NCI-H1092 treated with DMSO at 0.1 percent for 48 hours (cell line): ENCODE results near the gene CYP2R1.
"Not testable (repeated sequence)": the region's sequence is repeated elsewhere in the genome, so short reads cannot be mapped to it uniquely, and the experiment has no call there.

Source experiments
- DNase-seq: peaks from one replicate; lab custom pipeline; 2025; lab: John Stamatoyannopoulos, UW

The CYP2R1 gene

DNA sequence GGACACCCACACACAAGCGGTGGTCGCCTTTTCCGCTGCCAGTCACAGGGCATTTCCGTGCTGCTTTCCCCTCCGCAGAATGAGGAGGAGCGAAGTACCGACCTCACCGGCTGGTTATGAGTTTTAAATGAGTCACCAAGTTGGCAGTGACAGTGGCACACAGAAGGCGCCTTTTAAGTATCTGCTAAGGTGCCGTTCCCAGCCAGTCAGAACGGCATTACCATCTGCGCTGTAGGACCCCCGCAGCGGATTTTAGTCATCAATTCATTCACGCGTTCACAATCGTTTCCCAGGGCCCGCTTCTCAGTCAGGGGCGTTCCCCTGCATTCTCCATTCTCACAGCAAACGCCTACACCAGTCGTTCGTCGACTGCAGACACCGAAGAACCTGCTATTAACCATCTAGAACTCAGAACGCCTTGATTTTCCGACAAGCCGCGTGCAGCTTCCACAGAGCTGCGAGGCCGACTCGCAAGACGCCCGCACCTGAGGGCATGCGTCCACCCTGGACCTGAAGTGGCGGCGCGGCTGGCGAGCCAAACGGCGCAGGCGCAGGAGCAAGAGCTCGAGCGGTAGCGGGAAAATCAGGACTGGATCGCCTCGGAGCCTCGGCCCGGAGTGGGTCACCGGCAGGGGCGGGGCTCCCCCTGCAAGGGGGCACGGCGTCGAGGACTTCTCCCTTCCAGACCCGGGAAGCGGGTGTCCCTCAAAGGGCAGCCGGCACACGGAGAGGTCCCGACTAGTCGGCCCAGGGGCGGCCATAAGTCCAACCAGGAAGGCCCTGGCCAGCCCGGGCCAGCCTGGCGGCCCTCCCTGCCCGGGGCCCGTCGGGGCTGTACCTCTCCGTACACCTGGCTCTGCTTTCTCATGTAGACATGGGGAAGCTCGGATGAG is 642 bp downstream of the CYP2R1 start:
- DNase-seq, result peak; percentile 89

DNA sequence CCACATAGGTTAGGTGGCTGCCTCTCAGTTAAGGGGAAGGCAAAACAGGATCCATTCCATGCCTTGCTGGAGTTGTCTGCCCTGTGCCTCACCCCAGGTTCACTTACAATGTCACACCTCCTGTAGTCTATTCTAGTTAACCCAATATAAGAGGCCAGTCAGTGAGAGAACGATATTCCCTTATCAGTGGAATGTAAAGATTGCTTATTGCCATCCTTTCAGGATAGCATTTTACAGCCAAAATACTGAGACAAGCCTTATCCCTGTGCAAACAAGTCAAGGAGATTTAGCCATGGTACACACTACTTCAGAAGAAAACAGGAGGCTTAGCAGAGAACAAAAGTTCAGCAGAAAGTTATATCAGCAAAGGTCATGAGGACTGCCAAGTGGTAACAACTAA is 5.5 kb downstream of the CYP2R1 start:
- no peak for DNase-seq

DNA sequence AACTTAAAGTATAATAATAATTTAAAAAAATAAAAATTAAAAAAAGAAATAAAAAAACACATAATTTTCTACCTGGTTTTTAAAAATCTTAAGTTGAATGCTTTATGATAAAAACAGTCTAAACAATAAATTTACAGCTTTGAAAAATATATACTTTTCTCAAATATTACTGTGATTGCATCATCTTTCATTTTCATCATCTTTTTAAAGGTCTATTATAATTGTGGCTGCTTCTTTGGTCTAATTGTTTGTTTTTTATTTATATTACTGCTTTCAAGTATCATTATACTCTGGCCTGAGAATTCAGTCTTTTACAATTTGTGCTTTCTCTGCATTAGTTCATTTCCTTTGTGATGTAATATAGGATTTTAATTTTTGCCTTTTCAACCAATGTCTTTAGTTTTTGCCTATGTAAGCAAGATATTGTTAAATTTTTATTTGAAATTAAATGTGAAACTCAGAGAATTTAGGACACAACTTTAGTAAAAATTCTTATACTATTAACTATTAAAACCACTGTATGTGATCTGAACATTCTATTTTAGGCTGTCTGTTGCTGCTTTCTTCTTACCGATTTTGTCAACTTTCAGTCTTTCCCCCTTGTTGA is 7.3 kb downstream of the CYP2R1 start:
- no peak for DNase-seq

DNA sequence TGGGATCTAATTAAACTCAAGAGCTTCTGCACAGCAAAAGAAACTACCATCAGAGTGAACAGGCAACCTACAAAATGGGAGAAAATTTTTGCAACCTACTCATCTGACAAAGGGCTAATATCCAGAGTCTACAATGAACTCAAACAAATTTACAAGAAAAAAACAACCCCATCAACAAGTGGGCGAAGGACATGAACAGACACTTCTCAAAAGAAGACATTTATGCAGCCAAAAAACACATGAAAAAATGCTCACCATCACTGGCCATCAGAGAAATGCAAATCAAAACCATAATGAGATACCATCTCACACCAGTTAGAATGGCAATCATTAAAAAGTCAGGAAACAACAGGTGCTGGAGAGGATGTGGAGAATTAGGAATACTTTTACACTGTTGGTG is 8.3 kb downstream of the CYP2R1 start:
- not testable (repeated sequence) for DNase-seq

DNA sequence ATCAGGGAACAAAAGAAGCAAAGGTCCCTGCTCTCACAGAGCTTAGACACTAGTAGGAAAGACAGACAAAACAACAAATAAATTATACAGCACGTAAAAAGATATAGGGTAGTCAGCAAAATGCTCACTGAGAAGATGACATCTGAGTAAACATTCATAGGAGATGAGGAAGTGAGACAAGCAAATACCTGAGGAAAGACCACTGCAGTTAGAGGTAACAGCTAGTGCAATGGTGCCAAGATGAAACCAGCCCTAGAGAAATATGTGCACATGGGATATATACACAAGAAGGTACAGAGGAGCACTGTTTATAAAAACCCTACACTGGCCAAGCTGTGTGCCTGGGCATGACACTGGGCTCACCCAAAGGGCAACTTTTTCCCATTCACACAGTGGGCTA is 9.8 kb downstream of the CYP2R1 start:
- DNase-seq, result no peak

DNA sequence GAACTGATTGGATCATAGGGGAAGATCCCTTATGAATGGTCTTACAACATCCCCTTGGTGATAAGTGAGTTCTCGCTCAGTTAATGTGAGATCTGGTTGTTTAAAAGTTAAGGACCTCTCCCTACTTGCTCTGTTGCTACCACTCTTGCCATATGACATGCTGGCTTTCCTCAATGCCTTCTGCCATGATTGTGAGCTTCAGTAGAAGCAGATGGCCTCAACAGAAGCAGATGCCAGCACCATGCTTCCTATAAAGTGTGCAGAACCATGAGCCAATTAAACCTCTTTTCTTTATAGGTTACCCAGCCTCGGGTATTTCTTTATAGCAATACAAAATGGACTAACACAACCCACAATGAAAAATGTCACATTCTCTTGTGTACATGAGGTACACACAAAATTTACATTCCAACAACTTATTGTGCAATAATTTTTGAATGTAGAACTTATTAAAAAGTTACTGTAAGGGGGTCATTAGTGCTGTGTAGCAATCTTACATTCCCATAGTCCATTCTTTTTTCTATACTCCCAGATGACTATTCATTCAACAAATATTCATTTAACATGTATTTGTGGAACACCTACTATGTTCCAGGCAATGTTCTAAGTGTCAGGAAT is 10.3 kb downstream of the CYP2R1 start:
- no peak for DNase-seq

DNA sequence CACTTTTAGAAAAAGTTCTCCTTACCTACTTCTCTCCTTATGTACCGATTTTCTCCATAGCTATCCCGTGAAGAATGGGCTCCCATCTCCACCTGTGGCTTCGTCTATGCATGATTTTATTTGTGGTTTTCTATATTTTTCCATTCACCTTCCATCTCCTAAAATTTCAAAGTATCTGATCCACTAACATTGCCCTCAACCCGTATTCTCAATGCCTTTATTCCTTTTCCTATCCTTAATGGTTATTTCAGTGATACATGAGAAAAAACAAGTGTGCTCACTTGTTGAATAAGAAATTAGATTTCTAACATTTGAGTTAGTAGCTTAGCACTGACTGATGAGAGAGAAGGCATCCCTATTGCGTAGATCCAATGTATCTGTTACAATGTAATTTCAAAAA is 16.9 kb downstream of the CYP2R1 start:
- no peak for DNase-seq

DNA sequence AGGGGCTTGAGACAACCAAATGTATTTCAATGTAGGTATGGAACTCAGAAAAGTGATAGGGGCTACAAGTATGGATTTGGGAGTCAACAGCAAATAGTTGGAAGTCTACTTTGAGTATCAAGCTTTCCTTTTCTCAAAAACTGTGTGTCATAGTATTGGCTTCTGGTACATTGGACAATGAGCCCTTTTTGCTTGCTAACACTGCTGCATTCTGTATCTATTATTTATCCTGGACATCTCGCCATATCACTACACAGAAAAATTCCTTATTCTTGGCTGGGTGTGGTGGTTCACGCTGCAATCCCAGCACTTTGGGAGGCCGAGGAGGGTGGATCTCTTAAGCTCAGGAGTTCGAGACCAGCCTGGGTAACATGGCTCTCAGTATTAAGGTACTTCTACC is 18.4 kb downstream of the CYP2R1 start:
- DNase-seq, result no peak

DNA sequence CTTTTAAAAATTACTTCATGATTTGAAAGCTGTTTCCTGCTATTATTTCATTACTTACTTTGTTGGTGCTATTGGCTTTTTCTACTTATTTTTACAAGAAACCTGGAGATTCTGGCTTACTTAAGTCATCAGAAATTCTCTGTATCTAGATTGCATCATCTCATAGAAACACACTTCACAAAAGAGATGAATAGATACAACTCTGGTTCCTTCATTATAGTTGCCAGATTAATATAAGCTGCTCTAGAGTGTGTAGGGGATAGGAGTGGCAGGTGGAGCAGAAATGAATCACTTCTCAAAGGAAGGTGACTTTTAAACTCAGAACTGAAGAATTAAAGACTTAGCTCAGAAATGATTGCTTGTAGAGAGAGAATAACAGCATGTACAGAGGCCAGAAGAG is 20.0 kb downstream of the CYP2R1 start:
- DNase-seq, result no peak

DNA sequence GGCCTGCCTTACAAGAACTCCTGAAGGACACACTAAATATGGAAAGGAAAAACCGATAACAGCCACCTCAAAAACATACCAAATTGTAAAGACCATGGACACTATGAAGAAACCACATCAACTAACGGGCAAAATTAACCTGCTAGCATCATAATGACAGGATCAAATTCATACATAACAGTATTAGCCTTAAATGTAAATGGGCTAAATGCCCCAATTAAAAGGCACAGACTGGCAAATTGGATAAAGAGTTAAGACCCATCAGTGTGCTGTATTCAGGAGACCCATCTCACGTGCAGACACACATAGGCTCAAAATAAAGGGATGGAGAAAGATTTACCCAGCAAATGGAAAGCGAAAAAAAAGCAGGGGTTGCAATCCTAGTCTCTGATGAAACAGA is 28.3 kb downstream of the CYP2R1 start:
- not testable (repeated sequence) for DNase-seq

DNA sequence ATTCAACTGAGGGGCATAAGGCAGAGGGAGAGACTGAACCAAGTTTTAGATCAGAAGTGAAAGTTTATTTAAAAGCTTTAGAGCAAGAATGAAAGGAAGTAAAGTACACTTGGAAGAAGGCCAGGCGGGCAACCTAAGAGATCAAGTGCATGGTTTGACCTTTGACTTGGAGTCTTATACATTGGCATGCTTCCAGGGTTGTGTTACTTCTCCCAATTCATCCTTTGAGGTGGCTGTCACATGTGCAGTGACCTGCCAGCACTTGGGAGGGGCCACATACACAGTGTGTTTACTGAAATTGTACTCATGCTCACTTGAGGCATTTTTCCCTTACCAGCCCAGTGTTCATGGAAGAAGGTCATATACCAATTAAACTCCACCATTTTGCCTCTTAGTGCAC is 30.4 kb downstream of the CYP2R1 start:
- DNase-seq, result no peak

DNA sequence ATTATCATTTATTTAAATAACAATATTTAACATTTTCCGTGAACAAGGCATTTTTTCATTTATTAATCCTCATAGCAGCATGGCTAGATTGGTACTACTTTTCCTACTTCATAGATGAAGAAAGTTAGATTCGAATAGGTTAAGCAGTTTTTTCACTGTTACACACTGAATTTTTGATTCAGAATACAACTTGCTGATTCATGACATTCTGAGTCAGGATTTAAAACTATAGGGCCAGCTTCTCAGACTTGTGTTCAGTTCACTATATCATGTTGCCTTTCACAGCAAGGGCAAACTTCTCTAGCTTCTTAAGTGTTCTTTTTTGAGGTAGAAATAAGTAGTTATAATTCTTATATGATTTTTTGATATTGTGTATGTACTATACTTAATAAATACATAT is 31.5 kb downstream of the CYP2R1 start:
- DNase-seq, result no peak

DNA sequence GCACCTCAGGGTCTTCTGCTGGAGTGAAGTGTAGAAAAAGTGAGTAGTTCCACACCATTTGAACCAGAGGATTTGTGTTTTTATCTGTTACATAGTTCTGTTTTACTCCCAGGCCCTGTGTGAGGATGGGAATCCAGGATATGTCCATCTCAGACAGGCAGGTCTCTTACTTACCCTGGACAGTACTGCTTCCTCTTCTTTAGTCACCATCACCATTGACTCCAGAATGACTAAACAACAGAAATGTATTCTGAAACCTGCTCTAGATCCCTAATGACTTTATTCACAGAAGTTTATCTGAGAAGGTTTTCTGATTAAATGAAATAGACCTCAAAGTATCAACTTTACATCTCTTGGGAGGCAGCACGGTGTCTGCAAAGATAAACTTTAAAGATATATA is 33.6 kb downstream of the CYP2R1 start:
- DNase-seq, result no peak

DNA sequence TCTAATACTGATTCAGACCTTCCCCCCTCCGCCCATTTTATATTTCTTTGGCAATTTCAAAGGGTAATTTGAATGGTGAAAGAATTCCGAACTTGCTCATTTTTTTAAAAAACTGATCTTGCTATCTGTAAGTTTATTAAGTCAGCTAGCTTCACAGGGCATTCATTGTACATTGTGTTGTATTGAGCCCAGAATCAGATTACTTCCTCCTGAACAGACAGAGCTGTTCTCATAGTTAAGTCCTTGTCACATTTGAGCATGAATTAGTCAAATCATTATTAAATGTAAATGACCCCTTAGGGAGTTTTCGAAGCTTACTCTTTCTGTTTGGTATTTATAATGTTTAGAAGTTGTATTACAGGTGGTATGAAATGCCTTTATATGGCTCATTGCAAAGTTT is 34.4 kb downstream of the CYP2R1 start:
- no peak for DNase-seq

DNA sequence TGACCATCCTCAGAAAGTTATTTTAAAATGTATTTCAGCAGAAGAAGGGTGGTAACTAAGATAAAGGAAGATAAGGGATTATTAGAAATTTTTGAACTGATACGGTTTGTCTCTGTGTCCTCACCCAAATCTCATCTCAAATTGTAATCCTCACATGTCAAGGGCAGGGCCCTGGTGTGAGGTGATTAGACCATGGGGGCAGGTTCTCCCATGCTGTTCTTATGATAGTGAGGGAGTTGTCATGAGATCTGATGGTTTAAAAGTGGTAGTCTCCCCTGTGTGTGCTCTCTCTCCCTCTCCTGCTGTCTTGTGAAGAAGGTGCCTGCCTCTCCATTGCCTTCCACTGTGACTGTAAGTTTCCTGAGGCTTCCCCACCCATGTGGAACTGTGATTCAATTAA is 36.1 kb downstream of the CYP2R1 start:
- no peak for DNase-seq

DNA sequence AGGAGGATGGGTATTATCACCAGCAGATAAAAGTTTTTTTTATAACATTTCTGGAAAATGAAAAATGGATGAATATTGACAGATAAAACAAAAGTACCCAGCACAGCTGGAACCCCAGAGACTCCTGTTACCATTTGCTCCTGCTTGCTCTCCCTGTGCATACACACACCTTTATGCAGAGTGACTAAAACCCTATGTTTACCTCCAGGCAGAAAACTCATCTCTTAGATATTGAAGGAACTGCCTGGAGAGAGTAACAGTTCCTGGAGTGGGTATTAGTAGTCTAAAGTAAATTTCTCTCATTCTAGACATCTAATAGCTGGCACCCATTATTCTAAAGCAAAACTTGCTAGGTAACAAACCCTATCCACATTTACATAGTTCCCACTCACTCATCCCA is 38.0 kb downstream of the CYP2R1 start:
- no peak for DNase-seq

DNA sequence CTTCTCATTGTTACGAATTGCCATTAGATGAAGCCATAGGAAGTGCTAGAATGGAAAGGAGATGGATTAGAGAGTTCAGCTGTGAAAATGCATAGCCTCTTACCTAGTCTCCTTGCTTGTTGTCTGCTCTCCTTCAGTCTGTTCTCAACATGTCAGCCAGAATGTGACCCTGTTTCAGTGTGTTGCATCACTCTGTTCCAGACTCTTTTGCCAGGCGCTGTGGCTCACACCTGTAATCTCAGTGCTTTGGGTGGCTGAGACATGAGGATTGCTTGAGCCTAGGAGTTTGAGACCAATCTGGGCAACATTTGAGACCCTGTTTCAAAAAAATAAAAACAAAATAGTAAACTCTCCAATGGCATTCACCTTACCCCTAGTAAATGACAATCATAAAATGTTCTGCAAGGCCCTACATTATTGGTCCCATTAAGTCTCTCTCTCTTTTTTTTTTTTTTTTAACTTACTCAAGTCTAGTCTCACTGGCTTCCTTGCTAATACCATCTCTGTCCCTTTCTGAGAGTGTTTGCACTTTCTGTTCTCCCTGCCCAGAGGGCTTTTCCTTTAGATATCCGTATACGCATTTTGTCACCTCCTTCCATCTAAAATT is 39.4 kb downstream of the CYP2R1 start:
- DNase-seq, result no peak

DNA sequence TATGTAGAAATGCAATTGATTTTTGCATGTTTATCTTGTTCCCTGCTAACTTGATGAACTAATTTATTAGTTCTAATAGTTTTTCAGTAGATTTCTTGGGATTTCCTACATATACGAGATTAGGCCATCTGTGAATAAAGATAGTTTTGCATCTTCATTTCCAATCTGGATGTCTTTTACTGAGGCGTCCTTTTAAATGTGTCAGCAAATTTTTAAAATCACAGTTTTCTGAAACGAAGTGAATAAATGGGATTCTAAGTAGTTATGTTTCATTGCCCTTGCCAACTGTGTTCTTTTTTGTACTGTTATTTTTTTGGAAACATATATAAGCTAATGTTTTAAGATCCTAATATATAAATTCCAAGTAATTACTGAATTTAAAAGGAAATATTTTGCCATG is 50.0 kb downstream of the CYP2R1 start:
- no peak for DNase-seq

DNA sequence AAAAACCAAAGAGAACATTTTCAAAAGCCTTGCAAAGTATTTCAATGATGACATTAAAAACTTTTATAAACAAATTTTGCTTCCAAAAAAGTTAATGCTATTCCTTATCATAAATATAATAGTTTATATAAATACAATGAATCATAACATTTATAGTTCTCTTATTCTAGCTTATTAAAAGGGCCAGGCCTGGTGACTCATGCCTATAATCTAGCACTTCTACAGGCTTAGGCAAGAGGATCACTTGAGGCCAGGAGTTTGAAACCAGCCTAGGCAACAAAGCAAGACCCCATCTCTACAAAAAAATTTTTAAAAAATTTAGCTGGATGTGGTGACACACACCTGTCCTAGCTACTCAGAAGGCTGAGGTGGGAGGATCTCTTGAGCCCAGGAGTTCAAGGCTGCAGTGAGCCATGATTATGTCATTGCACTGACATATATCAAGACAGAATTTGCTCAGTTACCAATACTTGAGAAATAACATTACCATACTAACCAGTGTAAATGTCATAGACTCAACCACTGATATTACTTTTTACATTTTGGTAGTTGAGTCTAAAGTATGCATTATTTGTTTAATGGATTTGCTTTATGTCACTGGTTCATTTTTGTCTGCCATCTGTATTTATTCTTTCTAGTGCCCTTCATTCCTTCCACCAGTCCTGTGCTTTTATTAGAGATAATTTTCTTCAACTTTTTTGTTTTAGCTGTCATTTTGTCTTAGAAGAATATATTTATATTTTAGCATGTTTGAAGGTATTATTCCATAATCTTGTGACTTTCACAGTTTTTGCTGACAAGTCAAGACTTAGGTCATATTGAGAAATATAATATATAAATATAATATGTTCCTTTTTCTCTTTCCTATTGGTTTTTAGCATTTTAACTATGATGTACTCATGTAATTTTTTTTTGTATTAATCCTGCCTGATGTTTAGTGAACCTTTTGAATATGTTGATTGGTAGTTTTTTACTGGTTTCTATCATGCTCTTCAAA is 56.2 kb downstream of the CYP2R1 start:
- no peak for DNase-seq
